DMS79 (cell line): ENCODE data around the gene TSPAN2.
"Not testable (repeated sequence)": the region's sequence is repeated elsewhere in the genome, so short reads cannot be mapped to it uniquely, and the experiment has no call there.

Source experiments
- DNase-seq: peaks from one replicate; lab custom pipeline; 2025; lab: John Stamatoyannopoulos, UW

TSPAN2 gene

DNA sequence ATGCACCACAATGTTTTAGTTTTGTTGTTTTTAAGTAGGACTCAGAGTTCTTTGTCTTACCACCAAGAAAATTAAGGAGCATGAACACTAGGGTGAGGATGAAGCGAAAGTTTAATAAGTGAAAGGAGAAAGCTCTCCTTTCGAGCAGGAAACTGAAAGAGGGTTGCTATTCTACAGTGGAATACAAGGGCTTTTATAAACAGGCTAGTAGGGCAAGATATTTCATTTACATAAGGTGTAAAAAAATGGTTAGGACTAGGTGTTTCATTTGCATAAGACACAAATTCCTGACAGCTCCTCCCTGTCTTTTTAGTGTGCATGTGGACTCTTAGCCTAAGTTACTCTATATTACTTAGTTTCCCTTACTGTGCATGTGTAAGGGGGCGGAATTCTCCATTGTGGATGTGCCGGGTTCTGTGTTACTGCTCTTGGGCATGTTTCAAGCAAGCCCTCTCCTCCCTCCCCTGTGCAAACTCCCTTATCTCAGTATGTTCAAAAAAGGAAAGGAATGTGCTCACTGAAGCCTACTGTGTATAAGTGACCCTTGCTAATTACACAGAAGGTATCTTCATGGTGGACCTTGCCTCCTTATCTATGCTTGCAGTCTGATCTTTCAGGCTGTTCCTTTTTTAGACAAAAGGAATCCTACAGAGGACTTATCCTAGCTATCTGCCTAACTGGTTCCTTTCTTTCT, 52.3 kb downstream of the TSPAN2 start:
- no peak for DNase-seq

DNA sequence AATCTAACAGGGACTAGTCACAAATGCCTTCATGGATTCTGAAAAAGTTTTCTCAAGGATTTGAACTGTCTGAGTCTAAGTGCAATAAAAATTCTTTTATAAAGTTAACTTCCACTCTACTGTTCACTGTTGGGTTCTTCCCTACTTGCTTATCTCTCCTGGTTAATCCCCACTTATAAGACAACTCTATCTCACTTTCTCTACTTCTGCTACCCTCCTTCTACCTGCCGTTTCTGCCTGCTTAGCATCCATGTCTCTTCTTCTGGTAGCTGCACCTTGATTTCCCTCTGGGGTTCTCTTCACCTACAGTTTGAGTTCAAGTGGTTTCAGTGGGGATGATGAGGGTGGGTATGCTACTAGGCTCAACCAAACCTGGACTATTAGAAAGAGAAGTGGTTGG, 53.7 kb downstream of the TSPAN2 start:
- no peak for DNase-seq

DNA sequence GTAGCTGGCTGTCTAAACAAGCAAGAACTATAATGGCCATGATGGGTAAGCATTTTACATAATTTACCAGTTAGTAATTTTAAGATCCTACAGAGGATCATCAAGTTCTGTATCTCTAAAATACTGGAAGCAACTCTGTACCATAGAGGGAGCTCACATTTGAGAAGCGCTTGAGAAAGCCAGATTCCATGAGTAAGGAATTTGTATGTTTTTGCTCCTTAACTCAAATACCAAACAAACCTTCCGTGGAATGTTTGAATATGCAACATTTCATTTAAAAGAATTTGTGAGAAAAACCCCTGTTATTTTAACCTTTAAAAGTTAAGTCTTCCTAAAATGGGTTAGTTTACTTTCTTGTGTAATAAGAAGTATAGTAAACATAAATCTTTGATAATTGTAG, 57.7 kb downstream of the TSPAN2 start:
- DNase-seq, result no peak

DNA sequence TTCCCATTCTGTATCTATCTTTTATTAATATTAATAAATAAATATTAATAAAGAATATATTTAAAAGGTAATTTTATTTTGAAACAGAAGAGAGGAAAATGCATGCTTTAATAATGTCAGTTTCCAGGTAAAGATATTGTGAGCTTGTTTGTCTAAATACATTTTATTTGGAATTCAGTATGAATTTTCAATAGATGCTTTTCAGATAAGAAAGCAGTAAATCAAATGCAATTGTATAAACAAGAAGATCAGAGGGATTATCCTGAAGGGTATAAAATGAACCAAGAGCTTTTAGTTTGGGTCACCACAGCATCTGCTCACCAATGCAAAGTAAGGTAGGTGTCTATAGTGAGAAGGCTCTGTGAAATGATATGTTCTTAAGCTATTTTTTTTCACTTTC, 59.8 kb downstream of the TSPAN2 start, which contains the start of gene TSHB:
Gene TSHB (plus strand): TSS at position 301 of the 400 bp plus-strand sequence. CDS start 3,537 bp downstream, outside the sequence.
- no peak for DNase-seq

DNA sequence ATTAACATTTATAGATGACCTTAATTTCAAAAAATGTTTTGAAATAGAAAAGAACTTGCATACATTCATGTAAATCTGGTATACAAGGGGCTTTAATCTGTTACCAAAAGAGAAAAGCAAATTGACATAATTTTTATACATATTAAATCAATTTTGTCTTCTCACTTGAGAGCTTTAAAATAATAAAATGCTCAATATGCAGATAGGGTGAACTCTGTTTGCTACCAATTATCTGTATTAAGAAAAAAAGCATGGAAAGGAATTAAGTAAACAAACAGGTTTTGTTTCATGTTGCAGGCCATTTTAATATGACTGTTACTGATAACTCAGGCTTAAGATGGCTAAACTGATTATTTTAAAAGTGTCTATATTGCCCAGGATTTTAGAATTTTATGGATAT, 65.7 kb downstream of the TSPAN2 start:
- DNase-seq, result no peak

DNA sequence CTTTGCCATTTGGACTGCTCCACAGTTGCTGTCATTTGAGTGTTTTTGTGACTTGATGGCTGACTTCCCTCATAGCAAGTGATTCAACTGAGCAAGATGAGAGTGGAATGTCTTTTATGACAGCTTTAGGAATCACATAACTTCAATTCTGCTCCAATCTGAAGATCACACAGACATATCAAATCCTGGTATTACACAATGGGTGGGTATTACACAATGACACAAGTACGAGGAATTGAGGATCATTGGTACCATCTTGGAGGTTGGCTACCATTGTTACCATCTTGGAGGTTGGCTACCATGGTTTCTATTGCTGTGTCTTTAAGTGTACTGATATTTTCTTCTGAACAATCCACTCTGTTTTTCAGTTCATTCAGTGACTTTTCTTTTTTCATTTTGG, 68.2 kb downstream of the TSPAN2 start:
- no peak for DNase-seq

DNA sequence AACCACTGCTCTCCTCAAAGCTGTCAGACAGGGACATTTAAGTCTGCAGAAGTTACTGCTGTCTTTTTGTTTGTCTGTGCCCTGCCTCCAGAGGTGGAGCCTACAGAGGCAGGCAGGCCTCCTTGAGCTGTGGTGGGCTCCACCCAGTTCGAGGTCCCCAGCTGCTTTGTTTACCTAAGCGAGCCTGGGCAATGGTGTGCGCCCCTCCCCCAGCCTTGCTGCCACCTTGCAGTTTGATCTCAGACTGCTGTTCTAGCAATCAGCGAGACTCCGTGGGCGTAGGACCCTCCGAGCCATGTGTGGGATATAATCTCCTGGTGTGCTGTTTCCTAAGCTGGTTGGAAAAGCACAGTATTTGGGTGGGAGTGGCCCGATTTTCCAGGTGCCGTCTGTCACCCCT, 69.8 kb downstream of the TSPAN2 start:
- not testable (repeated sequence) for DNase-seq

DNA sequence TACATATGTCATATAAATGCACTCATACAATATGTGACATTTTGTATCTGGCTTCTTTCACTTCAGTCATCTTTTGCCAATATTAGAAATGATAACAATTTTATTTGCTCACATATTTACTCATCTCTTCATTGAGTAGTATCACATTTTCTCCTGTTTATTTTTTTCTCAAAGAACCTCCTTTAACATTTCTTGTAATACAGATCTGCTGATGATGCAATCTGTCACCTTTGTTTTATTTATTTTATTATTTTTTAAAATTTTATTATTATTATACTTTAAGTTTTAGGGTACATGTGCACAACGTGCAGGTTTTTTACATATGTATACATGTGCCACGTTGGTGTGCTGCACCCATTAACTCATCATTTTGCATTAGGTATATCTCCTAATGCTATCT, 75.5 kb downstream of the TSPAN2 start:
- DNase-seq, result no peak

DNA sequence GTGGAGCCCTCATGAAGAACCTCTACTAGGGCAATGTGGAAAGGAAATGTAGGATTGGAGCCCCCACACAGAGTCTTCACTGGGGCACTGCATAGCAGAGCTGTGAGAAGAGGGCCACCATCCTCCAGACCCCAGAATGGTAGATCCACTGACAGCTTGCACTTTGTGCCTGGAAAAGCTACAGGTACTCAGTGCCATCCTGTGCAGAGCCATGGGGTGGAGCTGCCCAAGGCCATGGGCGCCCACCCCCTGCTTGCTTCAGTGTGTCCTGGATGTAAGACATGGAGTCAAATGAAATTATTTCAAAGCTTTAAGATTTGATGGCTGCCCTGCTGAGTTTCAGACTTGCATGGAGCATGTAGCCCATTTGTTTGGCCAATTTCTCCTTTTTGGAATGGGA, 76.9 kb downstream of the TSPAN2 start:
- DNase-seq, result no peak

DNA sequence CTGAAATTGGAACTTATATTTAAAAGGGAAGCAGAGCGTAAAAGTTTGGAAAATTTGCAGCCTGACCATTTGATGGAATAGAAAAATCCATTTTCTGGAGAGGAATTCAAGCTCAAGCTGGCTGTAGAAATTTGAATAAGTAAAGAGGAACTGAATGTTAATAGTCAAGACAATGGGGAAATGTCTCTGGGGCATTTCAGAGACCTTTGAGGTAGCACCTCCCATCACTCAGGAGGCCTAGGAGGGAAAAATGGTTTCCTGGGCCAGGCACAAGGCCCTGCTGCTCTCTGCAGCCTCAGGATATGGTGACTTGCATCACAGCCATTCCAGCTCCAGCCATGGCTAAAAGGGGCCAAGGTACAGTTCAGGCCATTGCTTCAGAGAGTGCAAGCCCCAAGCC, 77.3 kb downstream of the TSPAN2 start:
- DNase-seq, result no peak

DNA sequence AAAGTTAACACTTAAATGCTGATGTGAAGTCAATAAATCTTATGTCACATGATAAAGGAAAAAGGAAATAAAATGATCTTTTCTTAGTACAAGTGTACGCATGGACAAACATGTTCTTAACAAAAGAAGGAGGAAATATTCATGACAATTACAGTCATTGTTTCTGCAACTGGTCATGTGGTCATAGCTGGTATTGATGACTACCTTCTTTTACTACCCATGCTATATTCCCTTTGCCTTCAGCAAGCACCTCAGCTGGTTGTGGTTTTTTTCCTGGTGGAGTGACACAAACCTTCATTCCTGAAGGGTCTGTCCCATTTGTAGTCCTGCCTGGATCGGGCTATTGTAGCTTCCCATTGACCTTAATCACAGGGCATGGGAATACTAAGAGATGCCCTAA, 83.1 kb downstream of the TSPAN2 start:
- no peak for DNase-seq
